Ovary (tissue), 9 donors: Measurements from ENCODE around the gene ADAD2. TPM values are rescaled to one million over a fixed set of nuclear protein-coding genes. Genes with fewer than 3 reads are reported as not detected.

Experiments used
- DNase-seq, 5 donors: peaks; one replicate each; pipeline ENCODE4 v3.0.0-alpha.2; 2019 to 2020
- H3K27ac ChIP-seq, 2 donors: fragments of 200-600 bp; one replicate each; pipeline versions ENCODE4 v1.5.1 to v1.8.0; 2019 to 2022
- H3K27me3 ChIP-seq: fragments of 200-600 bp; one replicate; pipeline ENCODE4 v1.8.0; 2022
- H3K36me3 ChIP-seq: fragments of 200-600 bp; sonication (generic); one replicate; pipeline ENCODE4 v1.5.1; 2019
- H3K4me1 ChIP-seq: one replicate; pipeline ENCODE4 v1.8.1; 2013; ENCODE audit warnings: mild to moderate bottlenecking, moderate library complexity; ENCODE audit not compliant: insufficient read depth
- H3K4me3 ChIP-seq: fragments of 200-600 bp; sonication (generic); one replicate; pipeline ENCODE4 v1.5.1; 2017
- H3K9me3 ChIP-seq, 2 donors: fragments of 200-600 bp in 1 of 2; sonication (generic) in 1 of 2; one replicate each; pipeline versions ENCODE4 v1.5.1 to v1.8.1; 2013 to 2019; ENCODE audit warnings: mild to moderate bottlenecking in 1 of 2, moderate library complexity in 1 of 2
- CTCF ChIP-seq, 3 donors: fragments of 450-650 bp in 2 of 3; fragments of 200-600 bp in 1 of 3; IDR thresholded peaks; one replicate each; pipeline versions ENCODE4 v1.5.1 to v1.8.0; 2016 to 2022; ENCODE audit warnings: antibody characterized with exemption in 3 of 3, mild to moderate bottlenecking in 1 of 3
- EP300 ChIP-seq: sonication (generic); formaldehyde crosslinking; IDR thresholded peaks from one replicate; pipeline ENCODE4 v1.6.1; 2017; ENCODE audit warnings: antibody characterized with exemption
- POLR2A ChIP-seq: fragments of 450-650 bp; IDR thresholded peaks from one replicate; pipeline ENCODE4 v1.6.1; 2017; ENCODE audit warnings: antibody characterized with exemption, mild to moderate bottlenecking, moderate library complexity
- WGBS, 3 donors: extraction: QIAGEN DNeasy Blood & Tissue Kit in 1 of 3; methylation state at CpG; one replicate each; pipeline versions ENCODE4 v1.1.5 to v1.1.7; 2013 to 2017; 5-methylcytosine and 5-hydroxymethylcytosine counted together
- intact Hi-C, 4 donors: fragments of 100-400 bp; cut with DNase I; formaldehyde crosslinking; loops; one replicate each; pipeline versions ENCODE4 v1.11.0 to v1.15.1; 2022 to 2023
- polyA plus RNA-seq, 2 donors: library from polyadenylated mRNA; stranded (reverse); fragments of 200-250 nt in 1 of 2; fragments of 350-450 nt in 1 of 2; fragmentation: Illumina TruSeq in 1 of 2; extraction: RNeasy Lipid Tissue Mini Kit (QIAGEN cat#74804) in 1 of 2; gene quantifications; one replicate each; pipeline ENCODE4 v1.2.3, GENCODE V29; 2013 to 2014
- total RNA-seq, 7 donors: library from RNA; depleted of rRNA in 2 of 7; stranded (reverse); fragments of >200 nt in 2 of 7; fragmentation: NEBNext Ultra II Directional in 3 of 7; extraction: Animal tissue kit (Norgen Biotek cat#: 25700) in 3 of 7; gene quantifications; one replicate each; pipeline versions ENCODE4 v1.1.0 to v1.2.4, GENCODE V29; 2016 to 2023
- donor health status: DM: no; HTN: no; CAD: no; lungs with moderate emphysema.
- donor health status: DM: no; HTN: no; CAD: no.
- donor health status: Bipolar disorder and iron deficiency.
- donor health status: DM: yes; HTN: yes; CAD: no.
- donor health status: DM: no; HTN: no; CAD: no.
- donor health status: DM: yes; HTN: yes; CAD: no.

Gene ADAD2
- total and polyA plus RNA-seq, 9 donors = 0.12 to 2.0 (median 0.84) TPM; not detected in 5

DNA sequence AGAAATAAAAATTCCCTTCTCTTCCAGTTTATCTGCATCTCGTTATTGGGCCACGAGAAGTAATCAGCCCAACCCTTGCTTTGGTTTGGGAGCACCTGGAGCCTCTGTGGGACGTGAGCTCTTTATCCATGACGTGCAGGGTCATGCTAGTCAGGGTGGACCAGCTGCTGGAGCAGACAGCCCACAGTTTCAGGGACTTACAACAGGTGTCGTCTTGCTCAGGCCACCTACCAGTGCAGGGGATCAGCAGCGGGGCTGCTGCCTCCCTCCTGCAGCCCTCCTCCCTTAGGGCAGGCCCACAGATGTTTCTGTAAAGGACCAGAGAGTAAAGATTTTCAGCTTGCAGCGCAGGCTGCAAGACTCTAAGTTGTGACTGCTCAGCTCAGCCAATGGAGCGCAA lies 16.9 kb downstream of the ADAD2 start:
- TF ChIP-seq EP300 (no peak), CTCF (IDR thresholded peaks at IDR 0.05) (no peak), POLR2A (no peak)
- intact Hi-C loops = no loop called here
- no peak overlapping the region for H3K27ac ChIP-seq
- no peaks in the 10 kb centered on the region for H3K36me3 ChIP-seq
- WGBS, 3 donors = 61 to 75% (median 69%) methylated on average over 8 of the region's 8 CpGs
- DNase-seq = no peak
- H3K4me3 ChIP-seq = no peak overlapping the region
- no peaks in the 10 kb centered on the region for H3K27me3 ChIP-seq
- H3K9me3 ChIP-seq = no peaks in the 10 kb centered on the region
- no peaks in the 10 kb centered on the region for H3K4me1 ChIP-seq

DNA sequence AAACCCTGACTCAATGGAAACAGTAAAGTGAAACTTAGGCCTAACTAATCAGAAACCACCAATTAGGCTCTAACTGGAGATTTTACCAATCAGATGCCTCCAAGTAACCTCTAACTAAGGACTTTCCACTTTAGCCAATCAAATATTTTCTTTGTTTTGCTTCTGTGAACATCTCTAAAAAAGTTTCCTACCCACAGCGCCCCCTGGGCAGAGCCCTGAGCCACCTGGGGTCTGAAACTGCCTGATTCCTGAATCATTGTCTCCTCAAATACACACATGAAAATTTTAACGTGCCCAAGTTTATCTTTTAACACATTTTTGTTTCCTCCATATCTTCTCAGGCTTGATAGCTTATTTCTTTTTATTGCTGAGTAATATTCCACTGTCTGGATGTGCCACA lies 19.0 kb downstream of the ADAD2 start:
- 68 to 87% (median 79%) methylated on average over 2 of the region's 2 CpGs for WGBS, 3 donors
- no peak overlapping the region for H3K4me3 ChIP-seq
- H3K36me3 ChIP-seq = no peaks in the 10 kb centered on the region
- H3K27ac ChIP-seq = no peak overlapping the region
- H3K27me3 ChIP-seq = no peaks in the 10 kb centered on the region
- intact Hi-C loops = no loop called here
- no peak for DNase-seq
- H3K4me1 ChIP-seq = no peaks in the 10 kb centered on the region
- no peak for TF ChIP-seq EP300
- TF ChIP-seq CTCF (IDR thresholded peaks at IDR 0.05) = no peak
- no peak for TF ChIP-seq POLR2A
- H3K9me3 ChIP-seq = no peaks in the 10 kb centered on the region

- no peak for TF ChIP-seq CTCF (IDR thresholded peaks at IDR 0.05)
- TF ChIP-seq EP300 = no peak
- TF ChIP-seq POLR2A = no peak
- DNase-seq = no peak
- H3K27me3 ChIP-seq = no peaks in the 10 kb centered on the region
- WGBS, 3 donors = 56 to 61% (median 58%) methylated on average over 4 of the region's 4 CpGs
- no peak overlapping the region for H3K27ac ChIP-seq
- H3K9me3 ChIP-seq = no peaks in the 10 kb centered on the region
- H3K4me3 ChIP-seq = no peak overlapping the region
- intact Hi-C loops = no loop called here
- H3K36me3 ChIP-seq = no peaks in the 10 kb centered on the region
- H3K4me1 ChIP-seq = no peaks in the 10 kb centered on the region
These were observed 21.2 kb downstream of the ADAD2 start for GRCh38 chr16:84212154-84212553.

- Histone ChIP-seq H3K9me3 (no peaks in the 10 kb centered on the region), H3K36me3 (no peaks in the 10 kb centered on the region), H3K27me3 (no peaks in the 10 kb centered on the region), H3K27ac (no peak overlapping the region), H3K4me3 (no peak overlapping the region), H3K4me1 (no peaks in the 10 kb centered on the region)
- 86 to 94% (median 86%) methylated on average over 4 of the region's 4 CpGs for WGBS, 3 donors
- intact Hi-C loops = no loop called here
- TF ChIP-seq POLR2A (no peak), CTCF (IDR thresholded peaks at IDR 0.05) (no peak)
- DNase-seq = no peak
These were observed 21.7 kb downstream of the ADAD2 start for GRCh38 chr16:84212631-84213030.
